Stomach (tissue), 4 donors: ENCODE data around the gene PPP1R37.

Experiments used
- CTCF ChIP-seq, 7 experiments: fragments of 450-650 bp in 4 of 7; fragments of 200-600 bp in 3 of 7; sonication (generic) in 3 of 7; IDR thresholded peaks; one replicate each; pipeline ENCODE4 v1.5.1; 2016 to 2019; ENCODE audit warnings: antibody characterized with exemption in 7 of 7, control low read depth in 2 of 7, mild to moderate bottlenecking in 1 of 7
- EP300 ChIP-seq: sonication (generic); formaldehyde crosslinking; IDR thresholded peaks from one replicate; pipeline ENCODE4 v1.6.1; 2017; ENCODE audit warnings: antibody characterized with exemption

- TF ChIP-seq CTCF (IDR thresholded peaks at IDR 0.05) (no peak), EP300 (no peak)
These were observed 35.2 kb downstream of the PPP1R37 start for GRCh38 chr19:45128146-45128545.
